Loucy (cell line): ENCODE results near the gene SIKE1.
A peak's percentile ranks its signal among the peaks of the same experiment; 100 is the strongest.
"Not testable (repeated sequence)": the region's sequence is repeated elsewhere in the genome, so short reads cannot be mapped to it uniquely, and the experiment has no call there.

Experiments
- H2AFZ ChIP-seq: fragments of 200-600 bp; sonication (generic); 2 replicates; pipeline ENCODE4 v1.6.0; 2016; ENCODE audit warnings: antibody characterized with exemption, mild to moderate bottlenecking, low read length, moderate library complexity
- H3F3A ChIP-seq: fragments of 200-600 bp; 2 replicates; pipeline ENCODE4 v1.6.0; 2016; ENCODE audit warnings: antibody characterized with exemption, low read depth, mild to moderate bottlenecking
- H3K27me3 ChIP-seq: fragments of 200-600 bp; sonication (generic); 2 replicates; pipeline ENCODE4 v1.6.1; 2014; ENCODE audit warnings: low read length, mild to moderate bottlenecking; ENCODE audit not compliant: insufficient read depth, poor library complexity, severe bottlenecking
- H3K36me3 ChIP-seq: fragments of 200-600 bp; sonication (generic); 2 replicates; pipeline ENCODE4 v1.6.1; 2016; ENCODE audit warnings: low read length; ENCODE audit not compliant: insufficient read depth
- H3K4me1 ChIP-seq: fragments of 200-600 bp; sonication (generic); 2 replicates; pipeline ENCODE4 v1.5.1; 2014; ENCODE audit warnings: low read length, mild to moderate bottlenecking; ENCODE audit not compliant: insufficient read depth, poor library complexity, severe bottlenecking
- H3K4me2 ChIP-seq: fragments of 200-600 bp; sonication (generic); 2 replicates; pipeline ENCODE4 v1.6.0; 2014; ENCODE audit warnings: antibody characterized with exemption, low read length, low read depth, mild to moderate bottlenecking; ENCODE audit not compliant: poor library complexity, severe bottlenecking
- H3K4me3 ChIP-seq: fragments of 200-600 bp; sonication (generic); 2 replicates; pipeline ENCODE4 v1.5.1; 2014; ENCODE audit warnings: low read length, mild to moderate bottlenecking, mixed read lengths; ENCODE audit not compliant: poor library complexity, severe bottlenecking
- H3K79me2 ChIP-seq: fragments of 200-600 bp; sonication (generic); 2 replicates; pipeline ENCODE4 v1.6.1; 2014; ENCODE audit warnings: low read length; ENCODE audit not compliant: insufficient read depth
- H3K9ac ChIP-seq: fragments of 200-600 bp; sonication (generic); 2 replicates; pipeline ENCODE4 v1.6.0; 2014; ENCODE audit warnings: mild to moderate bottlenecking, low read depth, low read length, moderate library complexity; ENCODE audit not compliant: poor library complexity, severe bottlenecking
- H3K9me2 ChIP-seq: fragments of 200-600 bp; sonication (generic); replicated peaks from 2 replicates; pipeline ENCODE4 v1.6.1; 2016; ENCODE audit warnings: low read depth, low read length, mixed read lengths
- H3K9me3 ChIP-seq: fragments of 200-600 bp; sonication (generic); 2 replicates; pipeline ENCODE4 v1.6.1; 2014; ENCODE audit warnings: mild to moderate bottlenecking, antibody characterized with exemption, low read length, low read depth; ENCODE audit not compliant: insufficient read depth
- H4K20me1 ChIP-seq: fragments of 200-600 bp; sonication (generic); 2 replicates; pipeline ENCODE4 v1.6.0; 2014; ENCODE audit warnings: antibody characterized with exemption, low read length, mild to moderate bottlenecking; ENCODE audit not compliant: insufficient read depth, poor library complexity, severe bottlenecking
- CTCF ChIP-seq: fragments of 200-600 bp; sonication (generic); conservative IDR thresholded peaks from 2 replicates; pipeline ENCODE4 v1.5.1; 2014; ENCODE audit warnings: mild to moderate bottlenecking, antibody characterized with exemption, low read length
- EZH2phosphoT487 ChIP-seq: fragments of 200-600 bp; IDR thresholded peaks from 2 replicates; pipeline ENCODE4 v1.6.1; 2018; ENCODE audit warnings: antibody characterized with exemption, mild to moderate bottlenecking, moderate library complexity, borderline replicate concordance

Gene SIKE1

GRCh38 chr1:114780344-114781226 is at the start of gene SIKE1:
Gene SIKE1 (minus strand): TSS chr1:114780685. CDS start chr1:114780607, 78 bp downstream.
- H3K4me1 ChIP-seq, result peaks cover 14% of the 10 kb centered on the region

GRCh38 chr1:114830075-114830474 is 49.6 kb upstream of the SIKE1 start:
- H3K4me2 ChIP-seq, H3K9me3 ChIP-seq, H3F3A ChIP-seq, H3K27me3 ChIP-seq, H3K79me2 ChIP-seq, H3K9me2 ChIP-seq, H2AFZ ChIP-seq, H3K9ac ChIP-seq, H3K4me1 ChIP-seq, H3K4me3 ChIP-seq, H4K20me1 ChIP-seq, H3K36me3 ChIP-seq: not testable (repeated sequence)

More at GRCh38 chr1:114780344-114781226, at the start of gene SIKE1:
- Histone ChIP-seq H3K79me2 (peaks cover 32% of the 10 kb centered on the region), H3K9ac (peak within 1 kb of the TSS; percentile 92), H3K9me2 (no peaks in the 10 kb centered on the region), H3K4me3 (peak within 1 kb of the TSS; percentile 97), H3F3A (no peaks in the 10 kb centered on the region), H3K4me2 (peak within 1 kb of the TSS; percentile 86), H3K36me3 (peaks cover 5% of the 10 kb centered on the region; the same call in 1 of the 2 replicates), H3K27me3 (peaks cover 24% of the 10 kb centered on the region), H3K9me3 (no peaks in the 10 kb centered on the region), H2AFZ (peak within 1 kb of the TSS; percentile 95), H4K20me1 (peaks cover 19% of the 10 kb centered on the region)
- TF ChIP-seq CTCF (0 out of 2 replicates have a peak, but pooled peaks have one; percentile 9), EZH2phosphoT487 (no peak)

GRCh38 chr1:114828251-114828650 is 47.8 kb upstream of the SIKE1 start:
- Histone ChIP-seq H3K9me2 (no peaks in the 10 kb centered on the region), H4K20me1 (no peaks in the 10 kb centered on the region), H2AFZ (no peak overlapping the region), H3K4me3 (no peak overlapping the region), H3K27me3 (peaks cover 5% of the 10 kb centered on the region), H3K4me2 (no peak overlapping the region), H3K4me1 (no peaks in the 10 kb centered on the region), H3K79me2 (no peaks in the 10 kb centered on the region), H3K9ac (no peak overlapping the region), H3K36me3 (no peaks in the 10 kb centered on the region), H3K9me3 (no peaks in the 10 kb centered on the region), H3F3A (no peaks in the 10 kb centered on the region)
- TF ChIP-seq CTCF (no peak), EZH2phosphoT487 (no peak)
